NCI-H526 (cell line): ENCODE results near the gene CHMP4A.

Experiments used
- DNase-seq, 2 experiments: peaks; one replicate each; lab custom pipeline; 2025; lab: John Stamatoyannopoulos, UW

CHMP4A gene

DNA sequence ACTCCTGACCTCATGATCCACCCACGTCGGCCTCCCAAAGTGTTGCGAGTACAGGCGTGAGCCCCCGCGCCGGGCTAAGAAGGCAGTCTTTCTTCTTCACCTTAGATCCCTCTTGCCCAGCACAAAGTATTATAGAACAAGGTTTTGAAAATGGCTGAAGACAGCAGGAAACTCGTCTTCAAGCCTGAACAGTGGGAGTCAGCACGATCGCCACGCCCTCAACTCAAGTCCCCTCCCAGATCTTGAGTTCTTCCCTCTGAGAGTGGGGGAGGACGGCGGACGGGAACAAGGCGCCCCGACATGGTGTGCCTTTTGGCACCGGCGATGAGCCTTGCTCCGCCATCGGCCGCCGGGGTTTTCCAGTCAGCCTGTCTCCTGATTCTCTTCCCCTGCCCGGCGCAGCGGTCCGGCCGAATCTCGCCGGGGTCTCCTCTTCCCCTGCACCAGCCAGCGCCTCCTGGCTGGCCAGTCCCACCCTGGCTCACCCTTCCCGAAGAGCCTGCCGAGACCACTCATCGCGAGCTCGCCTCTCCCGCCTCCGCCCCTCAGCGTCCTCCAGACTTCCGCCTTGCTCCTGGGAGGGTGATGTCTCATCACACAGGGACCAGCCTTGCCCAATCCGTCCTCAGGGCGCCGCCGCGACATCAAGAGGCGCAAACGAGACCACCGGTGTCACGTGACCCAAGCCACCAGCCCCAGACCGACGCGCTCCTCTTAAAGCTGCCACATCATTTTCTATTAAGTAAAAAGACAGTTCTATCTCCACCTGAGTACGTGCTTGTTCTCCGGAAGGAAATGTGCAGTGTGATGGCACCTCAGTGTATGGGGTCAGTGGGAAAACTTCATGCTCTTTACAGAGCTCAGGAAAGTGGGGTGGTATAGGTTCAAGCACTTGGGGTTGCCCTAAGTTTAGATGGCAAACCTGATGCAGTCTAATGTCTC lies at the start of gene CHMP4A:
CHMP4A (minus strand) TSS at position 565 of the 942 bp plus-strand sequence; CDS start at position 516, 49 bp downstream.
- peak; percentile 94 to 97 for DNase-seq

DNA sequence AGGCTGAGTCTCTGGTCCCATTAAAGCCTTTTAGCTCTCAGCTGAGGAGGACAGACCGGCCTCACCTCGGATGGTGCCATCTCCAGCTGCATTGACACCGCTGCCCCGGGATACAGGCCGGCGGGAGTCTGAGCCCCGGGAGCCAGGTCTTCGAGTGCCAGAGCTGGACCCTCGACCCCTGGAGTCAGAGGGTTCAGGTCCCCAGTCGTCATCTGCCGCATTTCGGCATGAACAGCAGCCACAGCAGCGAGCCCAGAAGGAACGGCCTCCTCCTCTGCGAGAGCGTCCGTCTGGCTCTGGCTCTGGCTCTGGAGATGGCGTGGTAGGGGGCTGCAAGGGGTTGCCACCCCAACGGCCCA lies 48.7 kb upstream of the CHMP4A start:
- no peak for DNase-seq

GRCh38 chr14:24261256-24261968 lies 48.1 kb upstream of the CHMP4A start:
- DNase-seq = no peak

DNA sequence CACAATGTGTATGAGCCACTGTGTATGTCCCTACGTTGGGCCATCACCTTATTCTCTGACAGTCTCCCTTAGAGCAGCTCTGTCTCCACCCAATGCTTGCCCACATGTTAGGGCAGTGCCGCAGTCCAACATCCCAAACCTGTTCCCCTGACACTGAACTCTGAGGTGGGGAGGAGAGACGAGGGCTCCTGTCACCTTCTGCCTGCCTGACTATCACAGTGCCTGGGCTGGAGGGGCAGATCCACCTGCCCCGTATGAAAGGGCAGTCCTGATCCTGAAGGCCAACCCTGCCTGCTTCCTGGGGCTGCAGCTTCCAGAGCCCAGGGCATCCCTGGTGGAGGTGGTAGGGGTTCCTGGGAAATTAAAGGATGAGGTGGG lies 47.5 kb upstream of the CHMP4A start:
- no peak for DNase-seq

GRCh38 chr14:24260026-24260779 lies 46.9 kb upstream of the CHMP4A start:
- DNase-seq = no peak

DNA sequence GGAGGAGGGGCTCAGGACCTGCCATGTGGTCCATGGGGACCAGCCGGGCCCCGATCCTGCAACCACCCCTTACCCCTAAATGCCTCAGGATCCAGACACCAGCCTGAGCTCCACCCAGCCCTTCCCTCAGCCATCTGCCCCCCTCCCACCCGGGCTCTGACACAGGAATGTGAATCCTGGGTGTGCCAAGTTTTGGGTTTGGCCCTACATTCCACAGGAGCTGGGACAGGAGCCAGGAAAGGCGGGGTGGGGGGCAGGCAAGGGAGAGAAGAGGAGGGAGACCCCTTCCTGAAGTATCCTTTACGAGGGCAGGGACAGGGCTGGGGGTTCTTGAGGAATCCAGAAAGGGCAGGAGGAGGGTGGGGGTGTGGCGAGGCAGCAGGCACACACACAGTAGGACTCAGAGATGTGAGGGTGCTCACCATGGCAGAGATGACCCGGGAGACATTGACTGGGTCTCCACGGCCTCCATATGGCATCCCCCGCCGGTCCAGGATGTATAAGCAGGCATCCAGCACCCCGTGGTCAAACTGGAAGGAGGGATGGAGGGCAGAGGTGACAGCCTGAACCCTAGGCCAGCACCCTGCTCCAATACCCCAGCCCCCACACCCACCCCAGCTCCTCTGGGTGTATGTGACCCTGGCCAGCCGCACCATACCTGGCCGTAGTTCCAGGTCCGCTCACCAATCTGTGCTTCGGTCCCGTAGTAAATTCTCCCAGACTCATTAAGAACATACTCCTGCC lies 46.2 kb upstream of the CHMP4A start:
- no peak for DNase-seq

GRCh38 chr14:24258548-24259265 lies 45.4 kb upstream of the CHMP4A start:
- DNase-seq = no peak

DNA sequence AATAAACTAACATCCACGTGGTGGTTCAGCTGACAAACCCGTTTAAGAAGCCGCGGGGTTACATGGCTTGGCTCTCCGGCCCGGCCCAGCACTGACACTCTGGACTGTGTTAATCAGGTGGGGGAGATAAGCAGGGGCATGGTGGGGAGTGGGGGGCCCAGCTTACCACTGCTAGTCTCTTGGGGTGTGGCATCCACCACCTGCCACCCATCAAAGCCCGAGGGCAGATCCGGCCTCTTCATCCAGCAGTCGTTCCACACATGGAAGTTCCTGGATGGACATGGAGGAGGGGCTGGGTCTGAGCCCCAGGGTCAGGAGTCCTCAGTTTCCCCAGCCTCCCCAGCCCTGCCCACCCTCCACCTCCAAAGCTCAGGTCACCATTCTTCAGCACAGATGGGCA lies 44.8 kb upstream of the CHMP4A start:
- DNase-seq = no peak

- no peak for DNase-seq
Measured at GRCh38 chr14:24256960-24257359, 43.7 kb upstream of the CHMP4A start.

- DNase-seq = no peak
Measured at GRCh38 chr14:24255931-24256711, 42.8 kb upstream of the CHMP4A start.

- DNase-seq = no peak
Measured at GRCh38 chr14:24255438-24255837, 42.1 kb upstream of the CHMP4A start.

GRCh38 chr14:24254630-24255392 lies 41.5 kb upstream of the CHMP4A start:
- no peak for DNase-seq

DNA sequence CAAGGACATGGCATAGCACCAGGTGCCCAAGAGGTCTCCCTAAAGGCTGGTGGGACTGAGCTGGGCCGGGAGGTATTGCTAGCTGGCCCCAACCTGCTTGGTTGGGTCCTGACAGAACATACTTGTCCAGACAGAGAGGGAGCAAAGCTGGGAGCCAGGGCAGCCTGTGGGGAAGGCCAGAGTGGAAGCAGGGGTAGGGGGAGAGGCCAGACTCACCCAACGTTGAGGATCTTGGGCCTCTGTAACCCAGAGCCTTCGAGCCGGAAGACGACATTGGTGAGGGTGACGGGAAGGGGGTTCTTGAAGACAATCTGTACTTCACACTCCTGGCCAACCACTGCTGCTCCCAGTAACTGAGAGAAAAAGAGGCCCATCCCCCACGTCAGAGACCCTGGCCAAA lies 40.6 kb upstream of the CHMP4A start:
- DNase-seq = no peak

GRCh38 chr14:24252289-24253124 lies 39.2 kb upstream of the CHMP4A start:
- no peak for DNase-seq

DNA sequence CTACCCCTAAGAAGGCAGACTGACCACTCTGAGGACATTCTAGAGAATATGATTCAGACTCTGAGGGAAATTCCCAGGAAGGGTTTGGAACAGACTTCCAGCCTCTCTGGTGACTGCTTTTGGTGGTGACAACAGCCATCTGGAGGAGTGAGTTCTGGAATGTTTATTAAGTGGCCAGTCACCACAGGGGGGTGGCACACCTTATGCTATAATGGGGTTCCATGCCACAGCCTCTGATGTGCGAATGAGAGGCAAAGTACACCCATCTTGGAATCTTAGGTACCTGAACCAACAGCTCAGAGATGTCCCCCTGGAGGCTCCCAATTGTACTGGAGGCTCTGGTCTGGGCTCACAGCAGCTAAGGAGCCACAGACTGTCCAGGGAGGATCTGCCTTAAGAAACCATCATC lies 38.6 kb upstream of the CHMP4A start:
- no peak for DNase-seq

DNA sequence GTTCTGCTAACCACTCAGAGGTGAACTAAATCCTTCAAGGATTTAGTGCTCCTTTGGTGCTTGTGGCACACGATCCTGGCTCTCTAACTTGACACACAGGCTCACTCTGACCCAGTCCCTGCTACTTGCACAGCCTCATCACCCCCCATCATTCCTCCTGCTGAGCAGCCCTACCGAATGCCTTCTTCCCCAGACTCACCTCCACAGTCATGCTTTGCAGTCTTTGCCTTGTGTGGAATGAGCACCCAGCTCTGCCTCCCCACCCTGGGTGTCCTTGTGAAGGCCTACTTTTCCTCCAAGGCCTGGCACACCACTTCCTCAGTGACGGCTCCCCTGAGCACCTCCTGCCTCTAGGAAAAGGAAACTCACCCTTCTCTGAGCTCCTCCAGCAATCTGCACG lies 37.1 kb upstream of the CHMP4A start:
- DNase-seq = no peak

GRCh38 chr14:24249230-24250021 lies 36.1 kb upstream of the CHMP4A start:
- DNase-seq = no peak

GRCh38 chr14:24247422-24247821 lies 34.1 kb upstream of the CHMP4A start:
- no peak for DNase-seq
